ENCODE measurements around the gene BRME1. TPM values are rescaled to one million over a fixed set of nuclear protein-coding genes. Genes with fewer than 3 reads are reported as not detected.

The BRME1 gene
- total and polyA plus RNA-seq, 2 of the 13 experiments (the other 11 are each of a cell fraction or from before 2014, with no cell fraction given), result 0.74 to 1.5 TPM

DNA sequence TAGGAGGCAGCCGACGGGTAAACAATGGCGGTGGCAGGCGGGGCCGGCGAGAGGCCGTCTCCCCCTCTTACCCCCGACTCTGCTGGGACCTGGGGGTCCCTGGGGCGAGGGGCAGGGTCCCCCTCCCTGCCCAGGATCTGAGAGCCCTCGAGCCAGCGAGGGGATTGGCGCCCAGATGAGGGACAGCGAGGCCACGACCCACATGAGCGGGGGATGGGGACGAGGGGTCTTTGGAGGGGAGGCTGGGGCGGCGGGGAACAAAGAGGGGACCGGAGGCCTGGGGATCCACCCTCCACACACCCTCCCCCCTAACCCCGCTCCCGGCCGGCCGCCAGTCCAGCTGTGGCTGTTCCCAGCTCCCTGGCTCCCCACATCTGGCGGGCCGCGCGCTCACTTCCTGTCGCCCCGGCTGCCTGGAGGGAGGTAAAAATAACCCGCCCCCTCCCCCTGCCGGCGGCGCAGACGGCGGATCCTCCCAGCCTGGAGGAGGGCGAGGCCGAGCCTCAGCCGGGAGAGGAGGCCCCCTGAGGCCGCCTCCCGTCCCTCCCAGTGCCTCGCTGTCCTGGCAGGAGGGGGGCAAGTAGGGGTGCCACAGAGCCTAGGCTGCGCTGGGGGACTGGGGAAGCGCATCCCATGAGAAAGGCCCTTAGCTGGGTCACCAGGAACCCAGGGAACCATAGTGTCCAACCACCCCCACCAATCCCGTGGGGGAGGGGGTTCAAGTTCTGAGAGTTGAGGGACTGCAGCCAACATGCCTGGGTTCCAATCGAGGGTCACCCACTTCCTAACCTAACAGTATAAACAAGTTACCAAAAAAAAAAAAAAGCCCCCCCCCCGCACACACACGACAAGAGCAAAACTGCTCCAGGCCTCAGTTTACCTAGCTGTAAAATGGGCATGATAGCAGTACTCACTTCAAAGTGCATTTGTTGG is 58.2 kb downstream of the BRME1 start (continued):
- no peak; the same call in 1 of the 2 replicates for TF ChIP-seq RFX1 (IDR thresholded peaks at IDR 0.05)
- TF ChIP-seq NR1H2 (CRISPR knock-in tag; IDR thresholded peaks at IDR 0.05; ENCODE audit: borderline replicate concordance, low read depth), result no peak
- TF ChIP-seq SOX13 (IDR thresholded peaks at IDR 0.05), result no peak
- TF ChIP-seq SOX13 (CRISPR knock-in tag; conservative IDR thresholded peaks at IDR 0.05 in 1 of 2, IDR thresholded peaks at IDR 0.05 in 1 of 2), result no peak; a peak in 1 of 4 replicates
- no peak for TF ChIP-seq NPAS2 (CRISPR knock-in tag; IDR thresholded peaks at IDR 0.05; ENCODE audit: borderline replicate concordance)
- no peak for TF ChIP-seq SRF (IDR thresholded peaks at IDR 0.05; ENCODE audit: low read depth, low read length)
- TF ChIP-seq SPEN (CRISPR knock-in tag; IDR thresholded peaks at IDR 0.05; ENCODE audit: low read depth), result no peak
- TF ChIP-seq MZF1 (CRISPR knock-in tag; IDR thresholded peaks at IDR 0.05; ENCODE audit: borderline replicate concordance), result no peak
- peak; percentile 97 for TF ChIP-seq ZNF629 (CRISPR knock-in tag; conservative IDR thresholded peaks at IDR 0.05)
- TF ChIP-seq, protein P1, sequence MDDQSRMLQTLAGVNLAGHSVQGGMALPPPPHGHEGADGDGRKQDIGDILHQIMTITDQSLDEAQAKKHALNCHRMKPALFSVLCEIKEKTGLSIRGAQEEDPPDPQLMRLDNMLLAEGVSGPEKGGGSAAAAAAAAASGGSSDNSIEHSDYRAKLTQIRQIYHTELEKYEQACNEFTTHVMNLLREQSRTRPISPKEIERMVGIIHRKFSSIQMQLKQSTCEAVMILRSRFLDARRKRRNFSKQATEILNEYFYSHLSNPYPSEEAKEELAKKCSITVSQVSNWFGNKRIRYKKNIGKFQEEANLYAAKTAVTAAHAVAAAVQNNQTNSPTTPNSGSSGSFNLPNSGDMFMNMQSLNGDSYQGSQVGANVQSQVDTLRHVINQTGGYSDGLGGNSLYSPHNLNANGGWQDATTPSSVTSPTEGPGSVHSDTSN (CRISPR knock-in tag; IDR thresholded peaks at IDR 0.05; ENCODE audit: borderline replicate concordance), result no peak
- no peak for TF ChIP-seq FOXA1 (IDR thresholded peaks at IDR 0.05)
- peak; percentile 19 for TF ChIP-seq FOXA1 (CRISPR knock-in tag; IDR thresholded peaks at IDR 0.05)
- TF ChIP-seq, protein P2, sequence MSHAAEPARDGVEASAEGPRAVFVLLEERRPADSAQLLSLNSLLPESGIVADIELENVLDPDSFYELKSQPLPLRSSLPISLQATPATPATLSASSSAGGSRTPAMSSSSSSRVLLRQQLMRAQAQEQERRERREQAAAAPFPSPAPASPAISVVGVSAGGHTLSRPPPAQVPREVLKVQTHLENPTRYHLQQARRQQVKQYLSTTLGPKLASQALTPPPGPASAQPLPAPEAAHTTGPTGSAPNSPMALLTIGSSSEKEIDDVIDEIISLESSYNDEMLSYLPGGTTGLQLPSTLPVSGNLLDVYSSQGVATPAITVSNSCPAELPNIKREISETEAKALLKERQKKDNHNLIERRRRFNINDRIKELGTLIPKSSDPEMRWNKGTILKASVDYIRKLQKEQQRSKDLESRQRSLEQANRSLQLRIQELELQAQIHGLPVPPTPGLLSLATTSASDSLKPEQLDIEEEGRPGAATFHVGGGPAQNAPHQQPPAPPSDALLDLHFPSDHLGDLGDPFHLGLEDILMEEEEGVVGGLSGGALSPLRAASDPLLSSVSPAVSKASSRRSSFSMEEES (CRISPR knock-in tag; IDR thresholded peaks at IDR 0.05), result no peak
- no peak for TF ChIP-seq MBD4 (IDR thresholded peaks at IDR 0.05; ENCODE audit: borderline replicate concordance, low read length)
- TF ChIP-seq MXI1 (IDR thresholded peaks at IDR 0.05; ENCODE audit: borderline replicate concordance, low read depth, low read length), result 0 out of 3 replicates have a peak, but pooled peaks have one; percentile 10
- TF ChIP-seq HNRNPLL (IDR thresholded peaks at IDR 0.05; ENCODE audit: low read depth, low read length, poor library complexity, severe bottlenecking), result peak; percentile 76
- no peak for TF ChIP-seq ARNTL (CRISPR knock-in tag; IDR thresholded peaks at IDR 0.05)
- no peak for TF ChIP-seq CENPX (CRISPR knock-in tag; IDR thresholded peaks at IDR 0.05)
- TF ChIP-seq ZNF253 (CRISPR knock-in tag; IDR thresholded peaks at IDR 0.05; ENCODE audit: borderline replicate concordance), result no peak
- TF ChIP-seq ZNF782 (CRISPR knock-in tag; IDR thresholded peaks at IDR 0.05; ENCODE audit: borderline replicate concordance), result no peak
- TF ChIP-seq SRSF4 (IDR thresholded peaks at IDR 0.05; ENCODE audit: low read depth, low read length, poor library complexity, severe bottlenecking), result no peak
- TF ChIP-seq ZNF225 (CRISPR knock-in tag; IDR thresholded peaks at IDR 0.05), result no peak
- peak; percentile 28; the same call in 1 of the 2 replicates for TF ChIP-seq ZNF563 (CRISPR knock-in tag; IDR thresholded peaks at IDR 0.05)
- no peak for TF ChIP-seq NCOA5 (CRISPR knock-in tag; IDR thresholded peaks at IDR 0.05)
- TF ChIP-seq SNAPC2 (CRISPR knock-in tag; IDR thresholded peaks at IDR 0.05), result no peak
- no peak for TF ChIP-seq ZNF30 (CRISPR knock-in tag; IDR thresholded peaks at IDR 0.05)
- TF ChIP-seq RBFOX2 (IDR thresholded peaks at IDR 0.05; ENCODE audit: low read depth, low read length), result peak; percentile 88
- TF ChIP-seq, protein P3, sequence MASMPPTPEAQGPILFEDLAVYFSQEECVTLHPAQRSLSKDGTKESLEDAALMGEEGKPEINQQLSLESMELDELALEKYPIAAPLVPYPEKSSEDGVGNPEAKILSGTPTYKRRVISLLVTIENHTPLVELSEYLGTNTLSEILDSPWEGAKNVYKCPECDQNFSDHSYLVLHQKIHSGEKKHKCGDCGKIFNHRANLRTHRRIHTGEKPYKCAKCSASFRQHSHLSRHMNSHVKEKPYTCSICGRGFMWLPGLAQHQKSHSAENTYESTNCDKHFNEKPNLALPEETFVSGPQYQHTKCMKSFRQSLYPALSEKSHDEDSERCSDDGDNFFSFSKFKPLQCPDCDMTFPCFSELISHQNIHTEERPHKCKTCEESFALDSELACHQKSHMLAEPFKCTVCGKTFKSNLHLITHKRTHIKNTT (CRISPR knock-in tag; IDR thresholded peaks at IDR 0.05), result no peak
